BJ (cell line): ENCODE data around the gene NECTIN2. TPM values are rescaled to one million over a fixed set of nuclear protein-coding genes. Genes with fewer than 3 reads are reported as not detected.

ENCODE experiments used
- CTCF ChIA-PET: fragments of 350-600 bp; formaldehyde crosslinking; extraction: SDS; loops from one replicate; lab custom pipeline; 2021; ENCODE audit warnings: antibody characterized with exemption, inconsistent platforms; lab: Yijun Ruan, JAX
- POLR2A ChIA-PET: fragments of 300-600 bp; sonication (Branson Sonifier 250); formaldehyde crosslinking; extraction: SDS; loops from one replicate; lab custom pipeline; 2021; ENCODE audit warnings: antibody characterized with exemption; lab: Charles Lee
- DNase-seq: peaks from one replicate; pipeline ENCODE4 v3.0.0-alpha.2; 2011; ENCODE audit warnings: low read depth
- H3K27me3 ChIP-seq: 2 replicates; pipeline ENCODE4 v1.6.0; 2011; ENCODE audit warnings: low read length; ENCODE audit not compliant: control insufficient read depth, insufficient read depth
- H3K36me3 ChIP-seq: 2 replicates; pipeline ENCODE4 v1.5.1; 2011; ENCODE audit warnings: low read length; ENCODE audit not compliant: control insufficient read depth, insufficient read depth
- H3K4me3 ChIP-seq: 2 replicates; pipeline ENCODE4 v1.5.1; 2011; ENCODE audit warnings: low read depth, mild to moderate bottlenecking, control low read depth, low read length
- CTCF ChIP-seq: IDR thresholded peaks from 2 replicates; pipeline ENCODE4 v1.5.1; 2011; ENCODE audit warnings: low read depth, mild to moderate bottlenecking, control low read depth, inconsistent platforms, low read length, moderate library complexity; ENCODE audit not compliant: insufficient read depth
- polyA plus RNA-seq: library from polyadenylated mRNA; depleted of rRNA; stranded (reverse); fragments of >200 nt; gene quantifications from 2 replicates; pipeline ENCODE4 v1.2.3, GENCODE V29; 2011

The NECTIN2 gene
- polyA plus RNA-seq, 1 experiment: 107 TPM

DNA sequence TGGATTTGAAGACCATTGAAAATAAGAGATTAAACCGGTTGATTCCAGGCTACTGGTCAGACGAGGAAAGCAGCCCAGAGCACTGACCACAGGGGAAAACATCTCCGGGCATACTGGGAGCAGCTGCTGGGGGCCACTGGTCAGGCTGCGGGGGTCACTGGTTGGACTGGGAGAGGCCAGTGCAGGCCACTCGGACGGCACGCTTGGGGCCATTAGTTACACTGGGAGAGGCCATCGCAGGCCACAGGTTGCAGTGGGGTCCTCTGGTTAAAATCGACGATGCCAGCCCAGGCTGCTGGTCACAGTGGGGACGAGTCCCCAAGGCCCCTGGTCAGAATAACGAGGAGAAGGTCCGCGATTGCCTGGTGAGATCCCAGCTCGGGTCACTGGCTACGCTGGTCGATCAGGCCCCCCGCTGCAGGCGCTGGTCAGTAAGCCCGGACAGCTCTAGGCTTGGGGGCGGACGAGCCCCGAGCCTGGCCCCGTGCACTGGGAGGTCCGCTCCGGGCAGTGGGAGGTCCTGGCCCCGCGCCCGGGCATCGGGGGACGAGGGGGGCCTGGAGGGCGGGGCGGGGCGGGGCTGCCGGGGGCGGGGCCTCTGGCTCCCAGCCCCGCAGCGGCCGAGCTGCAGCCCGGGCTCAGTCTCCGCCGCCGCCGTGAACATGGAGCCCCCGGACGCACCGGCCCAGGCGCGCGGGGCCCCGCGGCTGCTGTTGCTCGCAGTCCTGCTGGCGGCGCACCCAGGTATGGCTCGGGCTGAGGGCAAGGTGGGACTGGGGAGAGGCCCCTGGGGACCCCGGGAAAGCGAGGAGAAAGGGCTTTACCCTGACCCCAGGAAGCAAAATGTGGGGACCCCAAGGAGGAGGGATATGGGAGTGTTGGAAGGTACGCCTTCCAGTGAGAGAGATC is 37.4 kb upstream of the NECTIN2 start, which contains the start of gene BCAM:
Gene BCAM, plus strand, starts transcription at position 641 of the 909 bp plus-strand sequence. Its CDS starts 22 bp downstream, at position 663.
- POLR2A ChIA-PET: interaction anchor here (0.5 kb wide), 1 partner anchor 805 kb away, joined by 3 read pairs; no protein-coding TSS in a partner anchor
- CTCF ChIA-PET: interaction anchor here (0.6 to 4.5 kb wide), 14 partner anchors 10 to 240 kb away, joined by 3 to 27 read pairs (median 4); no protein-coding TSS in a partner anchor
- Histone ChIP-seq H3K36me3 (peaks cover 3% of the 10 kb centered on the region), H3K27me3 (peaks cover 3% of the 10 kb centered on the region; the same call in 1 of the 2 replicates), H3K4me3 (peak within 1 kb of the TSS; percentile 66)
- TF ChIP-seq CTCF: no peak
- DNase-seq: no peak

DNA sequence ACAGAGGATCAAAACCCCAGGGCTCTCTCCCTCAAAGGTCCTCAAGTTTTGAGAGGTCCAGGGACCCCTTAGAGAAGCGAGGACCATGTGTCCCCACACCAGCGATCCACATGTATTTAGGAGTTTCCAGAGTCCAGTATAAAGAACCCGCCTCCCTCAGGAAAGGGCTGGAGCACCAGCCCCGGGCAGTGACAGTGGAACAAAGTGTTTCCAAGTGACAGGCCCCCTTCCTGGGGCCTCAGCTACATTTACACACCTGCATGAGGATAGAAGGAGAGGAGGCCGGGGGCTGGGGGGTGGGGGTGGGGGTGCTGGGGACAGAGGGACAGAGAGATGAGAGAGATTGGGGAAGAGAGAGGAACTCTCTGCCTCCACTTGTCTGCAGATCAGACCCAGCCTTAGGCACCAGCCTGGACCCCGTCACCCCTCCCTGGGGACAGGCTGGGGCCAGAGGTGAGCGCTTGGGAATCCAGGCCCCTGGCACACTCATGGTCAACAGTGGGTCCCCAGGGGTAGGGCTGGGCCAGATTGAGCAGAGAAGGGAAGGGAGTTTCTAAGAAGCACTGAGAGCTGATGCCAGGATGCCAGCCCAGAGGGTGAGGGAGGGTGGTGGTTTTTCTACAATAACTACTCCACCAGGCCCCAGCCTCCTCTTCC is 36.4 kb upstream of the NECTIN2 start:
- TF ChIP-seq CTCF: no peak
- H3K36me3 ChIP-seq: peaks cover 7% of the 10 kb centered on the region
- no peak for DNase-seq
- no peaks in the 10 kb centered on the region; the same call in 1 of the 2 replicates for H3K27me3 ChIP-seq
- POLR2A ChIA-PET: no interaction called here
- CTCF ChIA-PET: interaction anchor here (1.2 to 4.5 kb wide), 7 partner anchors 11 to 121 kb away, joined by 3 to 27 read pairs (median 12); no protein-coding TSS in a partner anchor
- H3K4me3 ChIP-seq: peak overlapping the region; percentile 66

DNA sequence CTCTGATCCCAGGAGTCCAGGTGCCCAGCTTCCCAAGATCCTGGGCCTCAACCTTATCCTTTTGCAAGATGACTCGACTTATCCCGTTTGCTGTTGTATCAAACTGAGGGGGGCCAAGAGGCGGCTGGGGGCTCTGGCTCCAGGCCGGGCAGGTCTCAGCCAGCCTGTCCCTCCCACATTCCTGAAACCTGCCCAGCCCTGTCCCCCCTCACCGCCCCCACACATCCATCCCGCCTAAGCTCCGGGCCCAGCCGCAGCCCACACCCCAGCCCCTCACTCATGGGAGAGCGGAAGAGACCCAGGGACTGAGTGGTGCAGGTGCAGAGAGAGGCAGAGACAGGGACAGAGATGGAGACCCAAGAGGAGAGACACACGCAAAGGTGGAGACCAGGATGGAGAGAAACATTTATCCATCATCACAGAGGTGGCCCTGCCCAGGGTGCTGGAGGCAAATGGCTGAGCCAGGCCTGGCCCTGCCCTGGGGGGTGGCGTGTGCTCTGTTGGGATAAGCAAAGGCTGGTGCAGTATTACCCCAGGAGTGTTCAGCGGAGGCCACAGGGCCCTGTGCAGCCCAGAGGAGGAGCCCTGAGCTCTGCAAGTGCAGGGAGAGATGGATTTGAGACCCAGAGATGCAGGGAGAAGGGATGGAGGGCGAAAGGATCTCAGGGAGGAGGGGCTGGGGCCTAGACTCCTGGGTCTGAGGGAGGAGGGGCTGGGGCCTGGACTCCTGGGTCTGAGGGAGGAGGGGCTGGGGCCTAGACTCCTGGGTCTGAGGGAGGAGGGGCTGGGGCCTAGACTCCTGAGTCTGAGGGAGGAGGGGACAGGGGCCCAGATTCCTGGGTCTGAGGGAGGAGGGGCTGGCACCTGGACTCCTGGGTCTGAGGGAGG is 35.6 kb upstream of the NECTIN2 start:
- no peak overlapping the region for H3K4me3 ChIP-seq
- H3K27me3 ChIP-seq: no peaks in the 10 kb centered on the region; the same call in 1 of the 2 replicates
- CTCF ChIA-PET: interaction anchor here (1.2 to 3.6 kb wide), 5 partner anchors 13 to 121 kb away, joined by 4 to 15 read pairs (median 12); no protein-coding TSS in a partner anchor
- POLR2A ChIA-PET: no interaction called here
- DNase-seq: no peak
- TF ChIP-seq CTCF: no peak
- H3K36me3 ChIP-seq: peaks cover 7% of the 10 kb centered on the region

DNA sequence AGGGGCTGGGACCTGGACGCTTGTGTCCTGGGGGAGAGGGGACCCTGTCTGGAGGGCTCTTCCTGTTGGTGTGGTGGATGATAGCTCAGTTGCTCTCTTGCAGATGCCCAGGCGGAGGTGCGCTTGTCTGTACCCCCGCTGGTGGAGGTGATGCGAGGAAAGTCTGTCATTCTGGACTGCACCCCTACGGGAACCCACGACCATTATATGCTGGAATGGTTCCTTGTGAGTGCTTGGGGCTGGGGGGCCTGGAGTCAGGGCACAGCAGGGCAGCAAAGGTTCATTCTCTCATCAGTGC is 35.0 kb upstream of the NECTIN2 start:
- ChIA-PET CTCF (no interaction called here), POLR2A (no interaction called here)
- no peak for TF ChIP-seq CTCF
- DNase-seq: no peak
- H3K4me3 ChIP-seq: no peak overlapping the region
- H3K27me3 ChIP-seq: no peaks in the 10 kb centered on the region; the same call in 1 of the 2 replicates
- peaks cover 7% of the 10 kb centered on the region for H3K36me3 ChIP-seq
